Measurements from ENCODE around the gene CTCF.

Gene CTCF

GRCh38 chr16:67632415-67633172 lies 70.3 kb downstream of the CTCF start:
- DNase-seq (ENCODE audit: low read depth in 2 of 2): peak; percentile 32 to 70
- no peak overlapping the region for H3K4me3 ChIP-seq (replicated peaks in 1 of 2; ENCODE audit: low read depth in 2 of 2, low read length in 2 of 2)
- no peak for TF ChIP-seq CTCF (IDR thresholded peaks at IDR 0.05; ENCODE audit: low read depth, low read length)

- no peak for TF ChIP-seq CTCF (IDR thresholded peaks at IDR 0.05; ENCODE audit: low read depth, low read length)
- no peak for DNase-seq (ENCODE audit: low read depth in 2 of 2)
- H3K4me3 ChIP-seq (replicated peaks in 1 of 2; ENCODE audit: low read depth in 2 of 2, low read length in 2 of 2): no peak overlapping the region
Observed at GRCh38 chr16:67636713-67637112, 74.4 kb downstream of the CTCF start.

GRCh38 chr16:67637625-67638024 lies 75.3 kb downstream of the CTCF start:
- no peak for DNase-seq (ENCODE audit: low read depth in 2 of 2)
- no peak overlapping the region for H3K4me3 ChIP-seq (replicated peaks in 1 of 2; ENCODE audit: low read depth in 2 of 2, low read length in 2 of 2)
- no peak for TF ChIP-seq CTCF (IDR thresholded peaks at IDR 0.05; ENCODE audit: low read depth, low read length)

- H3K4me3 ChIP-seq (replicated peaks in 1 of 2; ENCODE audit: low read depth in 2 of 2, low read length in 2 of 2): no peak overlapping the region
- no peak for TF ChIP-seq CTCF (IDR thresholded peaks at IDR 0.05; ENCODE audit: low read depth, low read length)
Observed at GRCh38 chr16:67641779-67642708, 79.7 kb downstream of the CTCF start.

GRCh38 chr16:67644038-67644437 lies 81.7 kb downstream of the CTCF start:
- H3K4me3 ChIP-seq (replicated peaks in 1 of 2; ENCODE audit: low read depth in 2 of 2, low read length in 2 of 2): no peak overlapping the region
- no peak for TF ChIP-seq CTCF (IDR thresholded peaks at IDR 0.05; ENCODE audit: low read depth, low read length)
- DNase-seq (ENCODE audit: low read depth in 2 of 2): no peak

More at GRCh38 chr16:67641779-67642708, 79.7 kb downstream of the CTCF start:
- DNase-seq (ENCODE audit: low read depth in 2 of 2): peak in 1 of 2 donors; percentile 80

GRCh38 chr16:67645397-67646121 lies 83.2 kb downstream of the CTCF start:
- DNase-seq (ENCODE audit: low read depth in 2 of 2): no peak
- no peak overlapping the region for H3K4me3 ChIP-seq (replicated peaks in 1 of 2; ENCODE audit: low read depth in 2 of 2, low read length in 2 of 2)
- no peak for TF ChIP-seq CTCF (IDR thresholded peaks at IDR 0.05; ENCODE audit: low read depth, low read length)
